IPS-20b (cell line): ENCODE results near the gene TTLL11.

ENCODE experiments used
- H3K27ac ChIP-seq: one replicate; pipeline ENCODE4 v1.5.1; 2013; ENCODE audit warnings: low read length
- H3K27me3 ChIP-seq: 2 replicates; pipeline ENCODE4 v1.6.1; 2013; ENCODE audit warnings: mild to moderate bottlenecking, low read length, inconsistent platforms; ENCODE audit not compliant: insufficient read depth
- H3K36me3 ChIP-seq: 2 replicates; pipeline ENCODE4 v1.6.1; 2013; ENCODE audit warnings: low read depth, mild to moderate bottlenecking, inconsistent platforms, low read length, moderate library complexity; ENCODE audit not compliant: insufficient read depth
- H3K4me1 ChIP-seq: 2 replicates; pipeline ENCODE4 v1.6.1; 2013; ENCODE audit warnings: mild to moderate bottlenecking, control low read depth, inconsistent platforms, low read length, moderate library complexity; ENCODE audit not compliant: insufficient read depth
- H3K4me3 ChIP-seq: 2 replicates; pipeline ENCODE4 v1.5.1; 2013; ENCODE audit warnings: mild to moderate bottlenecking, low read length, inconsistent platforms
- H3K9ac ChIP-seq: 2 replicates; pipeline ENCODE4 v1.6.1; 2013; ENCODE audit warnings: low read depth, mild to moderate bottlenecking, inconsistent platforms, low read length, moderate library complexity
- H3K9me3 ChIP-seq: 2 replicates; pipeline ENCODE4 v1.6.1; 2013; ENCODE audit warnings: mild to moderate bottlenecking, low read depth, low read length, inconsistent platforms; ENCODE audit not compliant: insufficient read depth

The TTLL11 gene

DNA sequence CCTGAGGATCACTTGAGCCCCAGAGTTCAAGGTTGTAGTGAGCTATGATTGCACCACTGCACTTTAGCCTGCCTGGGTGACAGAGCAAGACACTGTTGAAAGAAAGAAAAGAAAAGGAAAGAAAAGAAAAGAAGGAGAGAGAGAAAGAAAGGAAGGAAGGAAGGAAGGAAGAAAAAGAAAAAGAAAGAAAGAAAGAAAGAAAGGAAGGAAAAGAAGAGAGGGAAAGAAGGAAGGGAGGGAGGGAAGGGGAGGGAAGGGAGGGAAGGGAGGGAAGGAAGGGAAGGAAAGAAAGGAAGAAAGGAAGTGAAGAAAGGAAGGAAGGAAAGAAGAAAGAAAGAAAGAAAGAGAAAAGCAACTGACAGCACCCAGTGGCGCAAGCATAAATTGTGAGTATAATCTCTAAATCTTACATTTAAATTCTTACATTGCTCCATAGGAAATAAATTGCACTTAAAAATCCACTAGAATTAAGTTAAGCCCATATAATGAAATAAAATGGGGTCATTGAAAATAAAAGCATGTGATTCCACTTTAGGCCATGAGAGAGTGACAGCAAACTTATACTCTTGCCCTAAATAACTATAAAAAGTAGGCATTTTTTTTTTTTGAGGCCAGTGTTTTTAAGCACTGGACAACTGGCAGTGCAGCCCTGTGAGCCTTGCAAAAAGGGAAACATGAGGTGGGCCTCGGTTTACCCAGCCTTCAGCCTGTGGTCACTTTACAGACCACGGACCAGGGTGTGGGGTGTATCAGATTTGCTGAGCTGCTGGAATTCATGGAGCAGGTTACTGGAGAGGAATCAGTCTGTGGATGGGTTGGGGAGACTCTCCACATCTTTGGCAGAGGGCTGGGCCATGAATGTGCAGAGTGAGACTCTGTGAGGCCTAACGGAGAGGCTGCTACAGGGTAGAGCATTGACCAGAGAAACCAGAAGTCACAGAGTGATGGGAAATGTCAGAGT is 175.5 kb downstream of the TTLL11 start:
- Histone ChIP-seq H3K9ac (no peak overlapping the region), H3K36me3 (no peaks in the 10 kb centered on the region), H3K9me3 (no peaks in the 10 kb centered on the region), H3K27ac (no peak overlapping the region), H3K4me3 (no peak overlapping the region), H3K27me3 (no peaks in the 10 kb centered on the region), H3K4me1 (no peaks in the 10 kb centered on the region)

DNA sequence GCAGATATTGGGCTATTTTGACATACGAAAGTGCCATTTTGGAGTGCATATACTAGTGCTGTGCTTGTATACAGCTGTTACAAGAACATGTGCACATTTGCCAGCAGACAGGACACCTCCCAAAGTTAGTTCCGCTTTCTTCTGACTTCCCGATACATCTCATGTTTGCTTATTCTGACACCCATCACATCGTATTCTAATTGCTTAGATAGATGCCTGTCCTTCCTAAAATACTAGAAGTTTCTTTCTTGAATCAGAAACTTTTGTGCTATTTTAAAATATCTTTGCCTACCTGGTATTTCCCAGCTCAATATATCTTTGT is 177.8 kb downstream of the TTLL11 start:
- H3K4me1 ChIP-seq = no peaks in the 10 kb centered on the region
- H3K9me3 ChIP-seq = no peaks in the 10 kb centered on the region
- H3K9ac ChIP-seq = no peak overlapping the region
- H3K27ac ChIP-seq = no peak overlapping the region
- H3K4me3 ChIP-seq = no peak overlapping the region
- H3K27me3 ChIP-seq = no peaks in the 10 kb centered on the region
- H3K36me3 ChIP-seq = no peaks in the 10 kb centered on the region

DNA sequence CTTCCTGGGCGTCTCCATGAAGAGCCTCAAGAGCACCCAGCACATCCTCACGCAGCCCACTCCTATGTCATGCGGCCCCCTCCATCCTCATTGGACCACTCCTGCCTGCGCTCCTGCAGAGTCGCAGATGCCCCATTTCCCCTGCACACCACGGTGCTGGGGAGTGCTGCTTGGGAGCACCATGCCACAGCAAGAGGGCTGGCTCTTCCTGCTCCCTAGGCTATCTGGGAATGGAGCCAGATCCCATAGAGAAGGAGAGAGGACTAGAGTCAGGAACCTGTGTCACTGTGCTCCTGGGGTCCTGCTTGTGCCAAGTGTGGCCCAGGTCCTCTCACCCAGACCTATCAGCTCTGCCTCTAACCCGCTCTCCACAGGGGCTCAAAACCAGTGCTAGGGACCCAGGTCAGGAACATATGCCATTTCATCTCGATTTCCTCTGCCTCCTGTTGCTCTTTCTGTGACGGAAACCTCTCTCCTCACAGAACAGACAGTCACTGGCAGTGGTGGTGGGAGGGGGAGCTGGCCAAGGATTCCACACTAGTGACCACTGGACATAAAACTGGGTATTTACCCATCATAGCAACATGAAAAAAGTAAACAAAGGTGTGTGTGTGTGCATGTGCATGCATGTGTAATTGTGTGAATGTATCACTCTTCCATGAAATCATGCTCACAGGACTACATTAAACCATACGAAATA is 178.4 kb downstream of the TTLL11 start:
- Histone ChIP-seq H3K9ac (no peak overlapping the region), H3K4me3 (no peak overlapping the region), H3K9me3 (no peaks in the 10 kb centered on the region), H3K27ac (no peak overlapping the region), H3K4me1 (no peaks in the 10 kb centered on the region), H3K27me3 (no peaks in the 10 kb centered on the region), H3K36me3 (no peaks in the 10 kb centered on the region)

GRCh38 chr9:121914017-121914595 is 179.0 kb downstream of the TTLL11 start:
- H3K4me1 ChIP-seq = no peaks in the 10 kb centered on the region
- no peaks in the 10 kb centered on the region for H3K9me3 ChIP-seq
- no peak overlapping the region for H3K4me3 ChIP-seq
- H3K27me3 ChIP-seq = no peaks in the 10 kb centered on the region
- H3K36me3 ChIP-seq = no peaks in the 10 kb centered on the region
- no peak overlapping the region for H3K27ac ChIP-seq
- H3K9ac ChIP-seq = no peak overlapping the region

DNA sequence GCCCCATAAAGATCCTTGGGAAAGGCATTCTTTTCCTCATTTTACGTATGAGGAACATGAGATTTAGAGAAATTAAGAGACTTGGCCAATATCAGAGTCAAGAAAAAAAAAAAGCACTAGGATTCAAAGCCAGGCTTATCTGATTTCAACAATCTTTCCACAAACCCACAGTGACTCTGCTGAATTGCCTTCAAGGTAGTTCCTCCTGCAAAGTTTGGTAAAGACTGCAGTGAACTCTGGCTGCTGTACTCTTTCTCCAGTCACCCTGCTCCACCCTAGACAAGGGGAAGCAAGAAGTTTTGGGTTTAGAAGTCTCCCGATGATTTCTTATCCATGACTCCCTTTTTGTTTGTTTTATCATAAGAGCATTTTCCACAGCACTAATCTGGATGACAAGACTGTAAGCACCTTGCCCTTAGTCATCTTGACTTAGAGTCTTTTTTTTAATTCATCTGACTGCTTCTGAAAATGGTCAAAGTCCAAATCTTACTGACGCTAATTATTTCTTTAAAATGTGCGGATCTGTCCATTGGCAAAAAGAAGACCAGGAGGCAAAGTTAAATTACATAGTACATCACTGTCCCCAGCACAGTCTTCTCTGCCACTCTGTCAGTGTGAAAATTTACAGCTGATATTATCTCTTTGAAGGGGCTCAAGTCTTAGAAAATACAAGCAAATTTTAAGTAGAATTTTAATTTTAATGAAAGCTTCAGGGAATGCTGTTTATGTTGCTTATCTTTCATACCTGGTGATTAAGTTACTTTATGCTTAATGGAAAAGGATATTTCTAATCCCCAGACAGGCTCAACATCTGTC is 180.1 kb downstream of the TTLL11 start:
- H3K9ac ChIP-seq = no peak overlapping the region
- H3K4me1 ChIP-seq = no peaks in the 10 kb centered on the region
- H3K27ac ChIP-seq = no peak overlapping the region

DNA sequence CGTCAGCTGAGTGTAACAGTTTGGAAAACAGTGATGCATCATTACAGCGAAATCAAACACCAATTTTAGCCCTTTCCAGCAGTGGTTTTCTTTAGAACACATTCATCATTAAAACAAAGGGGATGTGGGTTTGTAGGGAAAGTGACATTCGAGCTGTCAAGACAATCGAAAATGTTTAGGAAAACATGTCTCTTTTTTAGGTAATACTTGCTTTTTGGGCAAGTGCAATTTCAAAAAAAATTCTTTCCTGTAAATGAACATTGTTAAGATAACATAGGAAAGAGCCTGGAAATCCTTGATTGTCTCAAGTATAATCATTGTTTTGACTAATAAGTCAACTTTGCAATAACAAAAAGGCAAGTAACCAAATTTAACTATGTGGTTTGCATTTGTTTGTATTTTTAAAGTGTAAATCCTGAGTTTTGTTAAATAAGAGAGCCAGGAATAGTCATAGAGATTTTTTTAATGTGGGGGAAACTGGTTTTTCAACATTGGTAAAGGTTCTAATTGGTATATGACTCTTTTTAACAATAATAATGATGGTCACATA is 182.5 kb downstream of the TTLL11 start:
- Histone ChIP-seq H3K27me3 (no peaks in the 10 kb centered on the region), H3K27ac (no peak overlapping the region), H3K9ac (no peak overlapping the region), H3K4me1 (no peaks in the 10 kb centered on the region), H3K4me3 (no peak overlapping the region), H3K36me3 (no peaks in the 10 kb centered on the region), H3K9me3 (no peaks in the 10 kb centered on the region)

More for the DNA sequence above, 180.1 kb downstream of the TTLL11 start:
- no peaks in the 10 kb centered on the region for H3K36me3 ChIP-seq
- H3K4me3 ChIP-seq = no peak overlapping the region
- no peaks in the 10 kb centered on the region for H3K9me3 ChIP-seq
- no peaks in the 10 kb centered on the region for H3K27me3 ChIP-seq

- no peak overlapping the region for H3K27ac ChIP-seq
- H3K9ac ChIP-seq = no peak overlapping the region
- H3K9me3 ChIP-seq = no peaks in the 10 kb centered on the region
- H3K27me3 ChIP-seq = no peaks in the 10 kb centered on the region
- no peak overlapping the region for H3K4me3 ChIP-seq
- no peaks in the 10 kb centered on the region for H3K36me3 ChIP-seq
- no peaks in the 10 kb centered on the region for H3K4me1 ChIP-seq
Measured at GRCh38 chr9:121909111-121909510, 184.0 kb downstream of the TTLL11 start.

DNA sequence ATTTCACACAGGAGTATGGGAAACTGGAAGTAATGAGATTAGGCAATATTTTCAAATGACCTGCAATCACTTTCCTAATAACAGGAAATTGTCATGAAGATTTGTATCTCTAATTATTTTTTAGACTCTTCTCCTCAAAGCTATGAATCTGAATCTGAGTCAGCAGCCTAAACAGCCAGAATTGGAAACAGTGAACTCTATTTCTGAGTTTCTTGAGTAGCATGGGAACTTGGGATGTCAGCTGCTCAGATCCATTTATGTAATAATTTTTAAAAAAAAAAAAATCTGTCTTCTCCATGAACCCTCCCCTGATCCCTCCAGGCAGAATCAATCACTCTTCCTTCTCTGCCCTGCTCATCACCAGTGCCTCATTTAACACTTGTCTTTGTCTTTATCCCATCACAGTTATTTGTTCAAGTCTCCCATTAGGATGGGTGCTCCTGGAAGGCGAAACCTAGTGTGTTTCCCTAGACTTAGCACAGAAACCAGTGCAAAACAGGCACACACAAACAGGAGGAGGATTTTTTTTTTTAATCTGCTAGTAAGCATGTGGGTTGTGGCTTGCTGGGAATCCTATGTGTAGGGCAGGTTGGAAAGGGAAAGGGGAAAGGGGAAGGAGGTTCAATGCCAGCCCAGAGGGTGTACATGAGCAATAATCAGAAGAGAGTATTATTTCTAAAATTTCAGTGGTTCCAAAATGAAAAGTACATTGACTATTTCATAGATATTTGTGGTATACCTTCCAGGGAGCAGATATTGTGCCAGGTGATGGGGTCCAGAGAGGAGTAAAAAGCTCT is 186.8 kb downstream of the TTLL11 start:
- H3K9me3 ChIP-seq = no peaks in the 10 kb centered on the region
- no peaks in the 10 kb centered on the region for H3K36me3 ChIP-seq
- H3K9ac ChIP-seq = no peak overlapping the region
- H3K27me3 ChIP-seq = no peaks in the 10 kb centered on the region
- H3K4me3 ChIP-seq = no peak overlapping the region
- no peak overlapping the region for H3K27ac ChIP-seq
- H3K4me1 ChIP-seq = no peaks in the 10 kb centered on the region

DNA sequence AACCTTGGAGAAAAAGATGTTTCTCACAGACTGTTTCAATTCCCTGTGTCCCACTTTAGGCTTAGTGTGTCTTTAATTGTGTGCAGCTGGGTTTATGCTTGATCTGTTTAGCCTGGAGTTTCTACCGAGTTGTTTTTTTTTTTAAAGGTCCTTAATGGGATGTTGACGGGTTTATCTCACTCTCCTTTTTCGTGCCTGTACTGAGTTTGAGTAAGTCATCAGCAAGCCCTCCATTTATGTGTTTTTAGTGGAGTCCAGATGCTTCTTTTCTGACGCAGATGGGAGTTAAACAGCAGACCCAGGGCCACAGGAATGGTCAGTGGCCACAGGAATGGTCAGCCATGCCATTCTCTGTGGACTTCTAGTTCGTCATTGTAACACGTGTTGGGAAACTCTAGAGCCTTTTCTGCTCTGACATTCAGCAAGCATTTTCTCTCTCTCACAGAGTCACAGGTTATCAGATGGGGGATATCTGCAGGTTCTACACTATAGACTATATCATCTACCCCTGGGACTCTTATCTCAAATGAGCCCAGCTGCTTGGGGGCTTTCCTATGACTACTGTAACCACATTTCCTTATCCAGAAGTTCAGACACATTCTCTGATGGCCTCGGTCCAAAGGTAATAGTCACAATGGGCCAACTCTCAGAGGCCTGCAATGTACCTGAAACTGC is 190.5 kb downstream of the TTLL11 start:
- H3K9ac ChIP-seq = no peak overlapping the region
- H3K9me3 ChIP-seq = peaks cover 6% of the 10 kb centered on the region; the same call in 1 of the 2 replicates
- H3K36me3 ChIP-seq = no peaks in the 10 kb centered on the region
- no peak overlapping the region for H3K27ac ChIP-seq
- no peaks in the 10 kb centered on the region for H3K27me3 ChIP-seq
- H3K4me1 ChIP-seq = no peaks in the 10 kb centered on the region
- H3K4me3 ChIP-seq = no peak overlapping the region

DNA sequence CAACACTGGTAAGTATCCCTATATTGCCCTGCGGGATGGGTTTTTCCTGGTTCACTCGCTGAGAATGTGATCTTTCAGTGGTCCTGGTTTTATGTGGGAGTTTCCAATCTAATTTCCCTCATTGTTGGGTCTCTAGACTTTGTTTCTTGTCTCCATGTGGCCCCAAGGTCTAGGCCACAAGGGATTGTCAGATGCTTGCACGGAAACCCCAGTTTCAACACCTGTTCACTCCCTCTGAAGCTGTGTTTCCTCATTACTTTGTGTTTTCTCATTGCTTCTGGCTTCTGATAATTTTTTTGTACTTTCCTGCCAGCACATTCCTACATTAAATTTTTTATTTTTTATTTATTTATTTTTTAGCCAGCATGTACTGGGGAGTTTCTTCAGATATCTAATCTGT is 191.5 kb downstream of the TTLL11 start:
- H3K9ac ChIP-seq = no peak overlapping the region
- H3K4me1 ChIP-seq = no peaks in the 10 kb centered on the region
- H3K36me3 ChIP-seq = no peaks in the 10 kb centered on the region
- H3K27ac ChIP-seq = no peak overlapping the region
- no peaks in the 10 kb centered on the region for H3K27me3 ChIP-seq
- H3K9me3 ChIP-seq = peaks cover 6% of the 10 kb centered on the region; the same call in 1 of the 2 replicates
- no peak overlapping the region for H3K4me3 ChIP-seq
